DND-41 (cell line): Measurements from ENCODE around the gene SFTA2.
"Not testable (repeated sequence)": the region's sequence is repeated elsewhere in the genome, so short reads cannot be mapped to it uniquely, and the experiment has no call there.

Experiments
- ATAC-seq: fragments of 200-7000 bp; cut with Tn5 transposase; 3 replicates; pipeline ENCODE4 v1.9.1; 2021; ENCODE audit warnings: low read depth; ENCODE audit not compliant: insufficient read depth
- DNase-seq: peaks from one replicate; pipeline ENCODE4 v3.0.0-alpha.2; 2020
- H2AFZ ChIP-seq: 2 replicates; pipeline ENCODE4 v1.6.0; 2012; ENCODE audit warnings: low read depth, low read length
- H3K27ac ChIP-seq: 2 replicates; pipeline ENCODE4 v1.5.1; 2012; ENCODE audit warnings: low read length, inconsistent platforms
- H3K27me3 ChIP-seq: fragments of 200-600 bp; sonication (generic); 2 replicates; pipeline ENCODE4 v1.6.0; 2012; ENCODE audit warnings: low read length, mild to moderate bottlenecking, inconsistent platforms; ENCODE audit not compliant: insufficient read depth, poor library complexity
- H3K36me3 ChIP-seq: 2 replicates; pipeline ENCODE4 v1.5.1; 2012; ENCODE audit warnings: low read length, inconsistent platforms; ENCODE audit not compliant: insufficient read depth
- H3K4me1 ChIP-seq: 2 replicates; pipeline ENCODE4 v1.5.1; 2012; ENCODE audit warnings: mild to moderate bottlenecking, low read length; ENCODE audit not compliant: insufficient read depth
- H3K4me2 ChIP-seq: 2 replicates; pipeline ENCODE4 v1.6.0; 2012; ENCODE audit warnings: mild to moderate bottlenecking, moderate library complexity, low read length, inconsistent platforms; ENCODE audit not compliant: insufficient read depth
- H3K4me3 ChIP-seq, 2 experiments: fragments of 200-600 bp in 1 of 2; shearing (Covaris generic) in 1 of 2; 2 replicates each; pipeline ENCODE4 v1.5.1; 2012 to 2016; ENCODE audit warnings: inconsistent platforms in 2 of 2, low read length in 2 of 2, mild to moderate bottlenecking in 2 of 2, low read depth in 1 of 2, moderate library complexity in 1 of 2
- H3K79me2 ChIP-seq: 2 replicates; pipeline ENCODE4 v1.6.0; 2012; ENCODE audit warnings: low read length, inconsistent platforms; ENCODE audit not compliant: insufficient read depth
- H3K9ac ChIP-seq: 2 replicates; pipeline ENCODE4 v1.6.0; 2012; ENCODE audit warnings: low read depth, mild to moderate bottlenecking, inconsistent platforms, low read length, moderate library complexity
- H3K9me3 ChIP-seq: 2 replicates; pipeline ENCODE4 v1.5.1; 2012; ENCODE audit warnings: low read length, moderate library complexity, mild to moderate bottlenecking, inconsistent platforms; ENCODE audit not compliant: insufficient read depth, severe bottlenecking
- H4K20me1 ChIP-seq: 2 replicates; pipeline ENCODE4 v1.6.0; 2012; ENCODE audit warnings: low read length; ENCODE audit not compliant: insufficient read depth
- CTCF ChIP-seq: IDR thresholded peaks from 2 replicates; pipeline ENCODE4 v1.5.1; 2012; ENCODE audit warnings: borderline replicate concordance, low read length, moderate library complexity, mild to moderate bottlenecking; ENCODE audit not compliant: poor library complexity, severe bottlenecking; ENCODE audit errors: extremely low read depth
- EZH2 ChIP-seq: IDR thresholded peaks from 3 replicates; pipeline ENCODE4 v1.6.1; 2012; ENCODE audit warnings: borderline replicate concordance, low read depth, mild to moderate bottlenecking, moderate library complexity, low read length, inconsistent platforms; ENCODE audit not compliant: severe bottlenecking

Gene SFTA2

GRCh38 chr6:30932665-30933365, 845 bp upstream of the SFTA2 start:
- Histone ChIP-seq H3K79me2 (no peaks in the 10 kb centered on the region), H3K27me3 (peaks cover 5% of the 10 kb centered on the region), H2AFZ (no peak overlapping the region), H3K9ac (no peak overlapping the region), H3K9me3 (no peaks in the 10 kb centered on the region), H3K4me1 (no peaks in the 10 kb centered on the region), H3K4me3 (no peak overlapping the region), H3K27ac (no peak overlapping the region), H3K4me2 (no peak overlapping the region), H4K20me1 (no peaks in the 10 kb centered on the region), H3K36me3 (no peaks in the 10 kb centered on the region)
- TF ChIP-seq EZH2: no peak
- no peak for TF ChIP-seq CTCF
- ATAC-seq (no peak), DNase-seq (no peak)

GRCh38 chr6:30931272-30931671, 698 bp downstream of the SFTA2 start:
- no peak overlapping the region for H2AFZ ChIP-seq
- peaks cover 5% of the 10 kb centered on the region for H3K27me3 ChIP-seq
- no peak overlapping the region for H3K27ac ChIP-seq
- H3K36me3 ChIP-seq: peaks cover 7% of the 10 kb centered on the region
- H3K79me2 ChIP-seq: no peaks in the 10 kb centered on the region
- H3K4me3 ChIP-seq: no peak overlapping the region
- no peak overlapping the region for H3K9ac ChIP-seq
- H4K20me1 ChIP-seq: no peaks in the 10 kb centered on the region
- no peak for TF ChIP-seq CTCF
- no peak for TF ChIP-seq EZH2
- no peak for DNase-seq
- H3K4me2 ChIP-seq: no peak overlapping the region
- ATAC-seq: no peak
- no peaks in the 10 kb centered on the region for H3K9me3 ChIP-seq
- no peaks in the 10 kb centered on the region for H3K4me1 ChIP-seq

- DNase-seq (no peak), ATAC-seq (no peak)
- Histone ChIP-seq H3K4me1 (no peaks in the 10 kb centered on the region), H3K4me2 (no peak overlapping the region), H3K4me3 (no peak overlapping the region), H4K20me1 (no peaks in the 10 kb centered on the region), H3K36me3 (peaks cover 15% of the 10 kb centered on the region), H3K9me3 (no peaks in the 10 kb centered on the region), H3K79me2 (no peaks in the 10 kb centered on the region), H3K9ac (no peak overlapping the region), H3K27me3 (peaks cover 5% of the 10 kb centered on the region), H3K27ac (no peak overlapping the region), H2AFZ (no peak overlapping the region)
- TF ChIP-seq EZH2 (no peak), CTCF (no peak)
Measured at GRCh38 chr6:30930506-30930905, 1.5 kb downstream of the SFTA2 start.

- Histone ChIP-seq H3K4me1 (no peaks in the 10 kb centered on the region), H3K27ac (no peak overlapping the region), H2AFZ (no peak overlapping the region), H3K27me3 (no peaks in the 10 kb centered on the region), H3K9me3 (no peaks in the 10 kb centered on the region), H3K36me3 (peaks cover 33% of the 10 kb centered on the region), H4K20me1 (no peaks in the 10 kb centered on the region), H3K79me2 (no peaks in the 10 kb centered on the region), H3K9ac (no peak overlapping the region), H3K4me3 (no peak overlapping the region), H3K4me2 (no peak overlapping the region)
- TF ChIP-seq EZH2 (no peak), CTCF (no peak)
- ATAC-seq: no peak
- DNase-seq: no peak
Measured at GRCh38 chr6:30928677-30929076, 3.3 kb downstream of the SFTA2 start.

GRCh38 chr6:30927080-30927479, 4.9 kb downstream of the SFTA2 start:
- H3K4me1 ChIP-seq, H3K9me3 ChIP-seq, H3K27me3 ChIP-seq, H3K4me2 ChIP-seq, H3K79me2 ChIP-seq, H3K4me3 ChIP-seq, DNase-seq, H3K9ac ChIP-seq, H4K20me1 ChIP-seq, ATAC-seq, H2AFZ ChIP-seq, H3K27ac ChIP-seq: not testable (repeated sequence)
- H3K36me3 ChIP-seq: peaks cover 48% of the 10 kb centered on the region
